B cell (primary cell): Measurements from ENCODE around the gene CHEK1. TPM values are rescaled to one million over a fixed set of nuclear protein-coding genes. Genes with fewer than 3 reads are reported as not detected.

ENCODE experiments used
- ATAC-seq: fragments of 200-7000 bp; cut with Tn5 transposase; one replicate; pipeline ENCODE4 v1.10.0; 2021; ENCODE audit warnings: low read depth, mild to moderate bottlenecking, moderate number of reproducible peaks, moderate library complexity
- CTCF ChIA-PET: fragments of 350-600 bp; sonication (Branson Sonifier 250); formaldehyde crosslinking; loops from one replicate; lab custom pipeline; 2021; ENCODE audit warnings: antibody characterized with exemption, inconsistent platforms; lab: Charles Lee
- POLR2A ChIA-PET: fragments of 350-600 bp; sonication (Branson Sonifier 250); formaldehyde crosslinking; loops from one replicate; lab custom pipeline; 2021; ENCODE audit warnings: antibody characterized with exemption; lab: Charles Lee
- DNase-seq: peaks from one replicate; pipeline ENCODE4 v3.0.0; 2013
- H2AFZ ChIP-seq: 2 replicates; pipeline ENCODE4 v1.6.1; 2012; ENCODE audit warnings: mild to moderate bottlenecking, low read depth, low read length; ENCODE audit not compliant: insufficient read depth, poor library complexity, severe bottlenecking
- H3K27ac ChIP-seq, 2 donors: 1 replicate in 1 of 2; 2 replicates in 1 of 2; pipeline ENCODE4 v1.5.1; 2012 to 2013; ENCODE audit warnings: low read length in 2 of 2, mild to moderate bottlenecking in 2 of 2, moderate library complexity in 1 of 2
- H3K27me3 ChIP-seq, 4 experiments: fragments of 200-600 bp in 1 of 4; sonication (generic) in 1 of 4; replicated peaks in 1 of 4; 1 replicate in 2 of 4; 2 replicates in 2 of 4; pipeline versions ENCODE4 v1.6.1 to v1.7.0; 2013 to 2016; ENCODE audit warnings: low read length in 3 of 4, mild to moderate bottlenecking in 2 of 4, mixed read lengths in 1 of 4, moderate library complexity in 1 of 4; ENCODE audit not compliant: insufficient read depth in 4 of 4, control insufficient read depth in 3 of 4; ENCODE audit errors: control extremely low read depth in 1 of 4
- H3K36me3 ChIP-seq, 2 experiments: replicated peaks in 1 of 2; 1 replicate in 1 of 2; 2 replicates in 1 of 2; pipeline versions ENCODE4 v1.6.1 to v1.7.1; 2013; ENCODE audit warnings: low read length in 1 of 2; ENCODE audit not compliant: insufficient read depth in 2 of 2, control insufficient read depth in 1 of 2; ENCODE audit errors: control extremely low read depth in 1 of 2, extremely low read depth in 1 of 2
- H3K4me1 ChIP-seq, 2 donors: fragments of 200-600 bp in 1 of 2; sonication (generic) in 1 of 2; 1 replicate in 1 of 2; 2 replicates in 1 of 2; pipeline versions ENCODE4 v1.5.1 to v1.6.1; 2013 to 2017; ENCODE audit warnings: low read length in 2 of 2; ENCODE audit not compliant: control insufficient read depth in 2 of 2, insufficient read depth in 2 of 2
- H3K4me2 ChIP-seq: replicated peaks from 2 replicates; pipeline ENCODE3; 2012; ENCODE audit warnings: mild to moderate bottlenecking, low read depth, low read length; ENCODE audit not compliant: poor library complexity, severe bottlenecking
- H3K4me3 ChIP-seq, 5 experiments: fragments of 200-600 bp in 1 of 5; sonication (generic) in 1 of 5; 1 replicate in 3 of 5; 2 replicates in 2 of 5; pipeline versions ENCODE4 v1.5.1 to v1.7.0; 2011 to 2016; ENCODE audit warnings: low read length in 4 of 5, mild to moderate bottlenecking in 4 of 5, low read depth in 2 of 5, control low read depth in 1 of 5, moderate library complexity in 1 of 5; ENCODE audit not compliant: insufficient read depth in 1 of 5; ENCODE audit errors: control extremely low read depth in 1 of 5, extremely low read depth in 1 of 5
- H3K79me2 ChIP-seq: fragments of 200-600 bp; sonication (generic); one replicate; pipeline ENCODE4 v1.6.0; 2016; ENCODE audit warnings: low read length; ENCODE audit not compliant: control insufficient read depth, insufficient read depth
- H3K9ac ChIP-seq: fragments of 200-600 bp; sonication (generic); 2 replicates; pipeline ENCODE4 v1.6.1; 2017; ENCODE audit warnings: mild to moderate bottlenecking, low read length, moderate library complexity
- H3K9me3 ChIP-seq, 3 donors: one replicate each; pipeline versions ENCODE4 v1.6.1 to v1.7.1; 2013; ENCODE audit warnings: low read length in 2 of 3; ENCODE audit not compliant: control insufficient read depth in 2 of 3, insufficient read depth in 1 of 3; ENCODE audit errors: control extremely low read depth in 1 of 3
- H4K20me1 ChIP-seq: 2 replicates; pipeline ENCODE4 v1.6.0; 2012; ENCODE audit warnings: mild to moderate bottlenecking, low read length; ENCODE audit not compliant: insufficient read depth, control insufficient read depth, poor library complexity, severe bottlenecking
- H3K27ac Mint-ChIP-seq: one replicate; pipeline ENCODE4 v1.8.0; 2021; ENCODE audit warnings: mixed read lengths
- H3K27me3 Mint-ChIP-seq: one replicate; pipeline ENCODE4 v1.8.0; 2021; ENCODE audit warnings: mixed read lengths
- H3K4me1 Mint-ChIP-seq: one replicate; pipeline ENCODE4 v1.8.0; 2021; ENCODE audit warnings: mixed read lengths
- H3K4me3 Mint-ChIP-seq: one replicate; pipeline ENCODE4 v1.8.0; 2021; ENCODE audit warnings: mixed read lengths
- H3K9me3 Mint-ChIP-seq: one replicate; pipeline ENCODE4 v1.8.0; 2022; ENCODE audit warnings: mixed read lengths; ENCODE audit not compliant: insufficient read depth
- CTCF ChIP-seq: fragments of 200-600 bp; IDR thresholded peaks from one replicate; pipeline ENCODE4 v1.8.0; 2022; ENCODE audit warnings: antibody characterized with exemption, mild to moderate bottlenecking
- EZH2 ChIP-seq: IDR thresholded peaks from 2 replicates; pipeline ENCODE4 v1.6.1; 2012; ENCODE audit warnings: borderline replicate concordance, low read depth, mild to moderate bottlenecking, moderate library complexity, low read length; ENCODE audit not compliant: insufficient read depth, poor library complexity, severe bottlenecking
- WGBS: methylation state at CpG from one replicate; pipeline ENCODE4 v1.1.5; 2013; ENCODE audit warnings: missing lambda C conversion rate; ENCODE audit not compliant: insufficient coverage; 5-methylcytosine and 5-hydroxymethylcytosine counted together
- intact Hi-C: fragments of 100-400 bp; cut with micrococcal nuclease; formaldehyde crosslinking; loops from one replicate; pipeline ENCODE4 v1.10.0; 2022
- polyA plus RNA-seq: library from polyadenylated mRNA; depleted of rRNA; stranded (reverse); fragments of >200 nt; gene quantifications from 2 replicates; pipeline ENCODE4 v1.2.3, GENCODE V29; 2012
- total RNA-seq, 2 donors: library from RNA; stranded (reverse); fragments of 120-200 nt in 1 of 2; gene quantifications; 1 replicate in 1 of 2; 2 replicates in 1 of 2; pipeline versions ENCODE4 v1.2.3 to v1.2.4, GENCODE V29; 2013 to 2022

The CHEK1 gene
- total and polyA plus RNA-seq, 2 donors (not counting 1 experiment from before 2014, with no cell fraction given), result 0.81 to 3.5 TPM

- H3K4me3 Mint-ChIP-seq, result no peak overlapping the region
- intact Hi-C loops, result no loop called here
- no peak overlapping the region for H3K27ac Mint-ChIP-seq
- Histone ChIP-seq H3K4me1 (peaks cover 11 to 18% of the 10 kb centered on the region in 2 donors), H3K9me3 (no peaks in the 10 kb centered on the region), H3K27ac (no peak overlapping the region), H3K79me2 (no peaks in the 10 kb centered on the region), H3K27me3 (no peaks in the 10 kb centered on the region), H3K36me3 (peaks cover 0 to 35% of the 10 kb centered on the region in 2 experiments), H2AFZ (no peak overlapping the region), H3K9ac (no peak overlapping the region), H3K4me3 (no peak overlapping the region), H4K20me1 (no peaks in the 10 kb centered on the region), H3K4me2 (no peak overlapping the region)
- DNase-seq (no peak), ATAC-seq (no peak)
- CTCF ChIA-PET, result no interaction called here
- H3K27me3 Mint-ChIP-seq, result no peaks in the 10 kb centered on the region
- TF ChIP-seq EZH2 (no peak), CTCF (no peak)
- no peaks in the 10 kb centered on the region for H3K9me3 Mint-ChIP-seq
- peaks cover 14% of the 10 kb centered on the region for H3K4me1 Mint-ChIP-seq
- WGBS, result no CpG with 5 or more reads among the region's 1 CpG
- POLR2A ChIA-PET, result interaction anchor here (1.1 kb wide), 1 partner anchor 280 kb away, joined by 3 read pairs; the partner anchor contains the start of gene PUS3
These were observed 1.9 kb upstream of the CHEK1 start for GRCh38 chr11:125623064-125623463.

- WGBS, result 2% methylated on average over 20 of the region's 20 CpGs
- H3K36me3 ChIP-seq, result peaks cover 0 to 14% of the 10 kb centered on the region in 2 experiments
These were observed 264 bp downstream of the CHEK1 start for GRCh38 chr11:125625225-125625629.

More at GRCh38 chr11:125625225-125625629, 264 bp downstream of the CHEK1 start:
- H3K4me3 ChIP-seq, result peak overlapping the region; percentile 81 to 96 (median 94)
- H3K27ac ChIP-seq, result peak overlapping the region; percentile 97 to 98
- H3K27me3 Mint-ChIP-seq, result no peaks in the 10 kb centered on the region
- TF ChIP-seq CTCF, result no peak
- no peak for TF ChIP-seq EZH2
- no peaks in the 10 kb centered on the region for H3K27me3 ChIP-seq
- H3K4me1 Mint-ChIP-seq, result peaks cover 14% of the 10 kb centered on the region
- no peaks in the 10 kb centered on the region for H3K9me3 ChIP-seq
- peak overlapping the region; percentile 84 for H2AFZ ChIP-seq
- CTCF ChIA-PET, result interaction anchor here (0.7 to 1.7 kb wide), 4 partner anchors 8 to 270 kb away, joined by 3 to 5 read pairs (median 4); partner anchors contain the start of gene EI24
- peak overlapping the region; percentile 98 for H3K27ac Mint-ChIP-seq
- peak overlapping the region; percentile 95 for H3K4me3 Mint-ChIP-seq
- peak overlapping the region; percentile 85 for H3K4me2 ChIP-seq
- no peaks in the 10 kb centered on the region for H3K9me3 Mint-ChIP-seq
- POLR2A ChIA-PET, result interaction anchor here (1.2 to 1.5 kb wide), 2 partner anchors 33 to 263 kb away, joined by 5 to 6 read pairs; partner anchors contain the start of genes HYLS1 and STT3A
- peaks cover 11 to 18% of the 10 kb centered on the region in 2 donors for H3K4me1 ChIP-seq
- DNase-seq (no peak), ATAC-seq (no peak)
- H4K20me1 ChIP-seq, result no peaks in the 10 kb centered on the region
- peak overlapping the region; percentile 90 for H3K9ac ChIP-seq
- H3K79me2 ChIP-seq, result no peaks in the 10 kb centered on the region
- intact Hi-C loops, result loop anchor here (1.0 kb wide), 6 partner anchors 33 to 586 kb away; partner anchors contain the start of genes EI24, FAM118B, HYLS1 and PUS3
